ENCODE results near the gene RAB29.

- TF ChIP-seq, protein P1, sequence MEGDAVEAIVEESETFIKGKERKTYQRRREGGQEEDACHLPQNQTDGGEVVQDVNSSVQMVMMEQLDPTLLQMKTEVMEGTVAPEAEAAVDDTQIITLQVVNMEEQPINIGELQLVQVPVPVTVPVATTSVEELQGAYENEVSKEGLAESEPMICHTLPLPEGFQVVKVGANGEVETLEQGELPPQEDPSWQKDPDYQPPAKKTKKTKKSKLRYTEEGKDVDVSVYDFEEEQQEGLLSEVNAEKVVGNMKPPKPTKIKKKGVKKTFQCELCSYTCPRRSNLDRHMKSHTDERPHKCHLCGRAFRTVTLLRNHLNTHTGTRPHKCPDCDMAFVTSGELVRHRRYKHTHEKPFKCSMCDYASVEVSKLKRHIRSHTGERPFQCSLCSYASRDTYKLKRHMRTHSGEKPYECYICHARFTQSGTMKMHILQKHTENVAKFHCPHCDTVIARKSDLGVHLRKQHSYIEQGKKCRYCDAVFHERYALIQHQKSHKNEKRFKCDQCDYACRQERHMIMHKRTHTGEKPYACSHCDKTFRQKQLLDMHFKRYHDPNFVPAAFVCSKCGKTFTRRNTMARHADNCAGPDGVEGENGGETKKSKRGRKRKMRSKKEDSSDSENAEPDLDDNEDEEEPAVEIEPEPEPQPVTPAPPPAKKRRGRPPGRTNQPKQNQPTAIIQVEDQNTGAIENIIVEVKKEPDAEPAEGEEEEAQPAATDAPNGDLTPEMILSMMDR (IDR thresholded peaks at IDR 0.05) = no peak
- no peak for TF ChIP-seq POLR2A (IDR thresholded peaks at IDR 0.05)
These were observed 29.3 kb upstream of the RAB29 start for GRCh38 chr1:205804605-205805004.

Data from Peyer's patch (tissue), 4 donors.